GM23338 (cell line): ENCODE results near the gene LRMDA. TPM values are rescaled to one million over a fixed set of nuclear protein-coding genes. Genes with fewer than 3 reads are reported as not detected.
A peak's percentile ranks its signal among the peaks of the same experiment; 100 is the strongest.

Experiments used
- ATAC-seq: fragments of 200-7000 bp; cut with Tn5 transposase; 3 replicates; pipeline ENCODE4 v1.9.1; 2020
- DNase-seq: peaks from one replicate; pipeline ENCODE4 v3.0.0-alpha.2; 2015; ENCODE audit warnings: low spot score
- H2AFZ ChIP-seq: fragments of 200-600 bp; sonication (generic); 2 replicates; pipeline ENCODE4 v1.8.0; 2016; ENCODE audit warnings: antibody characterized with exemption, mild to moderate bottlenecking, moderate library complexity
- H3F3A ChIP-seq: fragments of 200-600 bp; sonication (generic); replicated peaks from 2 replicates; pipeline ENCODE4 v1.8.0; 2017; ENCODE audit warnings: antibody characterized with exemption, mixed run types, low read depth
- H3K27ac ChIP-seq: fragments of 200-600 bp; sonication (generic); 2 replicates; pipeline ENCODE4 v1.6.1; 2016; ENCODE audit warnings: low read depth
- H3K27me3 ChIP-seq: fragments of 200-600 bp; sonication (generic); 2 replicates; pipeline ENCODE4 v1.8.0; 2016; ENCODE audit warnings: mild to moderate bottlenecking, mixed run types, moderate library complexity; ENCODE audit not compliant: insufficient read depth
- H3K36me3 ChIP-seq: fragments of 200-600 bp; sonication (generic); 2 replicates; pipeline ENCODE4 v1.8.0; 2016; ENCODE audit warnings: mild to moderate bottlenecking; ENCODE audit not compliant: insufficient read depth
- H3K4me1 ChIP-seq: fragments of 200-600 bp; sonication (generic); 2 replicates; pipeline ENCODE4 v1.8.0; 2016; ENCODE audit warnings: mild to moderate bottlenecking, moderate library complexity; ENCODE audit not compliant: insufficient read depth
- H3K4me2 ChIP-seq: fragments of 200-600 bp; sonication (generic); 2 replicates; pipeline ENCODE4 v1.7.1; 2017; ENCODE audit warnings: mixed run types
- H3K4me3 ChIP-seq: fragments of 200-600 bp; sonication (generic); 2 replicates; pipeline ENCODE4 v1.6.1; 2016; ENCODE audit warnings: mixed run types
- H3K79me2 ChIP-seq: fragments of 200-600 bp; sonication (generic); replicated peaks from 2 replicates; pipeline ENCODE4 v1.8.0; 2017; ENCODE audit warnings: mild to moderate bottlenecking; ENCODE audit not compliant: insufficient read depth
- H3K9me2 ChIP-seq: fragments of 200-600 bp; sonication (generic); 2 replicates; pipeline ENCODE4 v1.8.0; 2017; ENCODE audit not compliant: insufficient read depth
- H4K20me1 ChIP-seq: fragments of 200-600 bp; sonication (generic); replicated peaks from 2 replicates; pipeline ENCODE4 v1.8.0; 2017; ENCODE audit warnings: mild to moderate bottlenecking; ENCODE audit not compliant: insufficient read depth
- H3K27ac Mint-ChIP-seq: 2 replicates; pipeline ENCODE4 v1.8.0; 2020; ENCODE audit warnings: inconsistent platforms, mild to moderate bottlenecking, moderate library complexity, mixed read lengths
- H3K27me3 Mint-ChIP-seq: 3 replicates; pipeline ENCODE4 v1.8.0; 2022; ENCODE audit warnings: low read depth, mild to moderate bottlenecking, moderate library complexity, mixed read lengths, inconsistent platforms; ENCODE audit not compliant: insufficient read depth, poor library complexity
- H3K36me3 Mint-ChIP-seq: 3 replicates; pipeline ENCODE4 v1.8.0; 2021; ENCODE audit warnings: low read depth, mild to moderate bottlenecking, inconsistent platforms, moderate library complexity, mixed read lengths
- H3K4me1 Mint-ChIP-seq: 3 replicates; pipeline ENCODE4 v1.8.0; 2020; ENCODE audit warnings: mild to moderate bottlenecking, inconsistent platforms, mixed read lengths
- H3K4me3 Mint-ChIP-seq: 3 replicates; pipeline ENCODE4 v1.8.0; 2021; ENCODE audit warnings: moderate library complexity, mild to moderate bottlenecking, inconsistent platforms, mixed read lengths
- H3K9me3 Mint-ChIP-seq: 3 replicates; pipeline ENCODE4 v1.8.0; 2020; ENCODE audit warnings: moderate library complexity, mild to moderate bottlenecking, inconsistent platforms, mixed read lengths
- POLR2AphosphoS5 ChIP-seq: IDR thresholded peaks from 2 replicates; pipeline ENCODE4 v1.6.1; 2016; ENCODE audit warnings: antibody characterized with exemption, low read depth
- STAT1 ChIP-seq: IDR thresholded peaks from one replicate; pipeline ENCODE4 v1.6.1; 2016; ENCODE audit warnings: antibody characterized with exemption; ENCODE audit not compliant: unreplicated experiment
- ZNF114 ChIP-seq: fragments of 250-450 bp; sonication (Bioruptor Pico); IDR thresholded peaks from 2 replicates; pipeline ENCODE4 v1.5.0; 2020; ENCODE audit warnings: mild to moderate bottlenecking, moderate library complexity
- ZNF331 ChIP-seq: fragments of 250-450 bp; sonication (Bioruptor Pico); IDR thresholded peaks from 2 replicates; pipeline ENCODE4 v1.5.0; 2020; ENCODE audit warnings: low read depth, mild to moderate bottlenecking, moderate library complexity
- polyA plus RNA-seq: library from polyadenylated mRNA; unstranded; fragments of >200 nt; fragmentation: Nextera tagmentation; extraction: Ambion mirVana; gene quantifications from 2 replicates; pipeline ENCODE4 v1.2.1, GENCODE V29; 2016
- total RNA-seq: library from RNA; depleted of rRNA; stranded (reverse); fragments of >200 nt; shearing (Covaris generic); gene quantifications from 2 replicates; pipeline ENCODE4 v1.2.3, GENCODE V29; 2014
- TF ChIP-seq, protein P1 (sequence below), 2 experiments: fragments of 200-600 bp in 1 of 2; sonication (generic) in 1 of 2; conservative IDR thresholded peaks; 2 replicates each; pipeline versions ENCODE4 v1.5.1 to v1.6.1; 2016 to 2017; ENCODE audit warnings: antibody characterized with exemption in 2 of 2, low read depth in 2 of 2, mild to moderate bottlenecking in 2 of 2, moderate library complexity in 1 of 2
- TF ChIP-seq, protein P2 (sequence below): fragments of 250-450 bp; sonication (Bioruptor Pico); IDR thresholded peaks from 2 replicates; pipeline ENCODE4 v1.5.0; 2020; ENCODE audit warnings: mild to moderate bottlenecking, moderate library complexity

The LRMDA gene
- total and polyA plus RNA-seq, 2 experiments from 2014 or later, result 0.90 to 1.8 TPM

DNA sequence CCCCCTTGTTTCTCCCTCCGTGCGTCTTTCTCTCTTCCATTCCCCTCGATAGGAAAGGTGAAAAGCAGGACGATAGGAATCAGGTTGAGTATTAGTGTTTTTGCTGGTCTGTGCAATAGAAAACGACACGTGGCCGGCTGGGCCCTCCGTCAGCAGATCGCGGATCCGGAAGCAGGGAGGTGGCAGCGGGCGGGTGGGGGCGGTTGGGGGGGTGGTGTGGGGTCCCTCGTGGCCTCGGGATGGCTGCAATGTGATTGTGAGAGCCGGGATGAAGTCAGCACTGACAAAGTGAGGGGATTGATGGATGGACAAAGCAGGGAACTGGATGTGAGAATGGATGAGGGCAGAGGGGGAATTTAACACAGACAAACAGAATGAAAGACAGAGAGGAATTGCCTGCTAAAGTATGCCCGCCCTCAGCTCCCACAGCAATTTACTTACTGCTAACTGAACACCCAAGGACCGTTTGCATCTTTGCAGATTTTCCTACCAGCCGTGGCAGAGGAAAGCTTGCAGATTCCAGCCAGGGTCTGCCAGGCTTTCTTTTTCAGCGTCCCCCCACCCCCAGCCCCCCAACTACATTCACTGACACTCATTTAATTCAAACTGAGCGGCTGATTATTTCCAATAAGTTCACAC, 280.9 kb downstream of the LRMDA start:
- Histone ChIP-seq H3K4me2 (no peak overlapping the region), H2AFZ (peak overlapping the region; percentile 86; the same call in 1 of the 2 replicates), H4K20me1 (no peaks in the 10 kb centered on the region), H3K27me3 (no peaks in the 10 kb centered on the region), H3K9me2 (no peaks in the 10 kb centered on the region; the same call in 1 of the 2 replicates), H3K4me3 (peak overlapping the region; percentile 32; the same call in 1 of the 2 replicates), H3K4me1 (peaks cover 33% of the 10 kb centered on the region), H3K36me3 (no peaks in the 10 kb centered on the region), H3K27ac (no peak overlapping the region), H3F3A (no peaks in the 10 kb centered on the region), H3K79me2 (no peaks in the 10 kb centered on the region)
- ATAC-seq (peak; percentile 28; the same call in 1 of the 3 replicates), DNase-seq (peak; percentile 23)
- H3K4me1 Mint-ChIP-seq, result peaks cover 45% of the 10 kb centered on the region
- H3K27me3 Mint-ChIP-seq, result peaks cover 7% of the 10 kb centered on the region
- no peaks in the 10 kb centered on the region for H3K9me3 Mint-ChIP-seq
- no peak overlapping the region for H3K4me3 Mint-ChIP-seq
- H3K27ac Mint-ChIP-seq, result no peak overlapping the region
- no peak for TF ChIP-seq STAT1
- TF ChIP-seq, protein P1, sequence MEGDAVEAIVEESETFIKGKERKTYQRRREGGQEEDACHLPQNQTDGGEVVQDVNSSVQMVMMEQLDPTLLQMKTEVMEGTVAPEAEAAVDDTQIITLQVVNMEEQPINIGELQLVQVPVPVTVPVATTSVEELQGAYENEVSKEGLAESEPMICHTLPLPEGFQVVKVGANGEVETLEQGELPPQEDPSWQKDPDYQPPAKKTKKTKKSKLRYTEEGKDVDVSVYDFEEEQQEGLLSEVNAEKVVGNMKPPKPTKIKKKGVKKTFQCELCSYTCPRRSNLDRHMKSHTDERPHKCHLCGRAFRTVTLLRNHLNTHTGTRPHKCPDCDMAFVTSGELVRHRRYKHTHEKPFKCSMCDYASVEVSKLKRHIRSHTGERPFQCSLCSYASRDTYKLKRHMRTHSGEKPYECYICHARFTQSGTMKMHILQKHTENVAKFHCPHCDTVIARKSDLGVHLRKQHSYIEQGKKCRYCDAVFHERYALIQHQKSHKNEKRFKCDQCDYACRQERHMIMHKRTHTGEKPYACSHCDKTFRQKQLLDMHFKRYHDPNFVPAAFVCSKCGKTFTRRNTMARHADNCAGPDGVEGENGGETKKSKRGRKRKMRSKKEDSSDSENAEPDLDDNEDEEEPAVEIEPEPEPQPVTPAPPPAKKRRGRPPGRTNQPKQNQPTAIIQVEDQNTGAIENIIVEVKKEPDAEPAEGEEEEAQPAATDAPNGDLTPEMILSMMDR (conservative IDR thresholded peaks at IDR 0.05; ENCODE audit: low read depth in 2 of 2), result no peak
- no peak for TF ChIP-seq POLR2AphosphoS5
- no peak for TF ChIP-seq ZNF331
- TF ChIP-seq ZNF114 (CRISPR knock-in tag), result no peak
- TF ChIP-seq, protein P2, sequence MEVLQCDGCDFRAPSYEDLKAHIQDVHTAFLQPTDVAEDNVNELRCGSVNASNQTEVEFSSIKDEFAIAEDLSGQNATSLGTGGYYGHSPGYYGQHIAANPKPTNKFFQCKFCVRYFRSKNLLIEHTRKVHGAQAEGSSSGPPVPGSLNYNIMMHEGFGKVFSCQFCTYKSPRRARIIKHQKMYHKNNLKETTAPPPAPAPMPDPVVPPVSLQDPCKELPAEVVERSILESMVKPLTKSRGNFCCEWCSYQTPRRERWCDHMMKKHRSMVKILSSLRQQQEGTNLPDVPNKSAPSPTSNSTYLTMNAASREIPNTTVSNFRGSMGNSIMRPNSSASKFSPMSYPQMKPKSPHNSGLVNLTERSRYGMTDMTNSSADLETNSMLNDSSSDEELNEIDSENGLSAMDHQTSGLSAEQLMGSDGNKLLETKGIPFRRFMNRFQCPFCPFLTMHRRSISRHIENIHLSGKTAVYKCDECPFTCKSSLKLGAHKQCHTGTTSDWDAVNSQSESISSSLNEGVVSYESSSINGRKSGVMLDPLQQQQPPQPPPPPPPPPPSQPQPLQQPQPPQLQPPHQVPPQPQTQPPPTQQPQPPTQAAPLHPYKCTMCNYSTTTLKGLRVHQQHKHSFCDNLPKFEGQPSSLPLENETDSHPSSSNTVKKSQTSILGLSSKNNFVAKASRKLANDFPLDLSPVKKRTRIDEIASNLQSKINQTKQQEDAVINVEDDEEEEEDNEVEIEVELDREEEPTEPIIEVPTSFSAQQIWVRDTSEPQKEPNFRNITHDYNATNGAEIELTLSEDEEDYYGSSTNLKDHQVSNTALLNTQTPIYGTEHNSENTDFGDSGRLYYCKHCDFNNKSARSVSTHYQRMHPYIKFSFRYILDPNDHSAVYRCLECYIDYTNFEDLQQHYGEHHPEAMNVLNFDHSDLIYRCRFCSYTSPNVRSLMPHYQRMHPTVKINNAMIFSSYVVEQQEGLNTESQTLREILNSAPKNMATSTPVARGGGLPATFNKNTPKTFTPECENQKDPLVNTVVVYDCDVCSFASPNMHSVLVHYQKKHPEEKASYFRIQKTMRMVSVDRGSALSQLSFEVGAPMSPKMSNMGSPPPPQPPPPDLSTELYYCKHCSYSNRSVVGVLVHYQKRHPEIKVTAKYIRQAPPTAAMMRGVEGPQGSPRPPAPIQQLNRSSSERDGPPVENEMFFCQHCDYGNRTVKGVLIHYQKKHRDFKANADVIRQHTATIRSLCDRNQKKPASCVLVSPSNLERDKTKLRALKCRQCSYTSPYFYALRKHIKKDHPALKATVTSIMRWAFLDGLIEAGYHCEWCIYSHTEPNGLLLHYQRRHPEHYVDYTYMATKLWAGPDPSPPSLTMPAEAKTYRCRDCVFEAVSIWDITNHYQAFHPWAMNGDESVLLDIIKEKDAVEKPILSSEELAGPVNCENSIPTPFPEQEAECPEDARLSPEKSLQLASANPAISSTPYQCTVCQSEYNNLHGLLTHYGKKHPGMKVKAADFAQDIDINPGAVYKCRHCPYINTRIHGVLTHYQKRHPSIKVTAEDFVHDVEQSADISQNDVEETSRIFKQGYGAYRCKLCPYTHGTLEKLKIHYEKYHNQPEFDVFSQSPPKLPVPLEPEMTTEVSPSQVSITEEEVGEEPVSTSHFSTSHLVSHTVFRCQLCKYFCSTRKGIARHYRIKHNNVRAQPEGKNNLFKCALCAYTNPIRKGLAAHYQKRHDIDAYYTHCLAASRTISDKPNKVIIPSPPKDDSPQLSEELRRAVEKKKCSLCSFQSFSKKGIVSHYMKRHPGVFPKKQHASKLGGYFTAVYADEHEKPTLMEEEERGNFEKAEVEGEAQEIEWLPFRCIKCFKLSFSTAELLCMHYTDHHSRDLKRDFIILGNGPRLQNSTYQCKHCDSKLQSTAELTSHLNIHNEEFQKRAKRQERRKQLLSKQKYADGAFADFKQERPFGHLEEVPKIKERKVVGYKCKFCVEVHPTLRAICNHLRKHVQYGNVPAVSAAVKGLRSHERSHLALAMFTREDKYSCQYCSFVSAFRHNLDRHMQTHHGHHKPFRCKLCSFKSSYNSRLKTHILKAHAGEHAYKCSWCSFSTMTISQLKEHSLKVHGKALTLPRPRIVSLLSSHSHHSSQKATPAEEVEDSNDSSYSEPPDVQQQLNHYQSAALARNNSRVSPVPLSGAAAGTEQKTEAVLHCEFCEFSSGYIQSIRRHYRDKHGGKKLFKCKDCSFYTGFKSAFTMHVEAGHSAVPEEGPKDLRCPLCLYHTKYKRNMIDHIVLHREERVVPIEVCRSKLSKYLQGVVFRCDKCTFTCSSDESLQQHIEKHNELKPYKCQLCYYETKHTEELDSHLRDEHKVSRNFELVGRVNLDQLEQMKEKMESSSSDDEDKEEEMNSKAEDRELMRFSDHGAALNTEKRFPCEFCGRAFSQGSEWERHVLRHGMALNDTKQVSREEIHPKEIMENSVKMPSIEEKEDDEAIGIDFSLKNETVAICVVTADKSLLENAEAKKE (CRISPR knock-in tag), result no peak
- H3K36me3 Mint-ChIP-seq, result no peaks in the 10 kb centered on the region
